Transverse colon (tissue), 4 donors: Measurements from ENCODE around the gene LGR6.

Experiments used
- CTCF ChIP-seq, 5 experiments: fragments of 200-600 bp in 3 of 5; fragments of 450-650 bp in 2 of 5; sonication (generic) in 3 of 5; IDR thresholded peaks; 1 replicate in 2 of 5; 2 replicates in 3 of 5; pipeline ENCODE4 v1.5.1; 2016 to 2017; ENCODE audit warnings: antibody characterized with exemption in 5 of 5, inconsistent platforms in 3 of 5, mild to moderate bottlenecking in 2 of 5, moderate library complexity in 1 of 5
- POLR2A ChIP-seq: fragments of 450-650 bp; IDR thresholded peaks from one replicate; pipeline ENCODE4 v1.6.1; 2016; ENCODE audit warnings: antibody characterized with exemption, mild to moderate bottlenecking, moderate library complexity
- POLR2AphosphoS5 ChIP-seq, 3 donors: sonication (generic); formaldehyde crosslinking; IDR thresholded peaks; one replicate each; pipeline ENCODE4 v1.6.1; 2016; ENCODE audit warnings: antibody characterized with exemption in 3 of 3

GRCh38 chr1:202235003-202235660 lies 41.5 kb downstream of the LGR6 start:
- no peak for TF ChIP-seq CTCF (IDR thresholded peaks at IDR 0.05)
- TF ChIP-seq POLR2AphosphoS5 (IDR thresholded peaks at IDR 0.05): no peak
- TF ChIP-seq POLR2A: no peak
